K562 (cell line): ENCODE data around the gene LSR. TPM values are rescaled to one million over a fixed set of nuclear protein-coding genes. Genes with fewer than 3 reads are reported as not detected.
A peak's percentile ranks its signal among the peaks of the same experiment; 100 is the strongest.

Experiments
- KHSRP ChIP-seq: fragments of 450-650 bp; IDR thresholded peaks from 2 replicates; pipeline ENCODE4 v1.6.1; 2017
- KLF13 ChIP-seq: fragments of 450-650 bp; IDR thresholded peaks from 2 replicates; pipeline ENCODE4 v1.6.1; 2016; ENCODE audit warnings: missing genetic modification characterization, low read depth, mild to moderate bottlenecking, missing compliant biosample characterization, moderate library complexity, borderline replicate concordance
- L3MBTL2 ChIP-seq: fragments of 450-650 bp; IDR thresholded peaks from 2 replicates; pipeline ENCODE4 v1.6.1; 2016; ENCODE audit warnings: mild to moderate bottlenecking, moderate library complexity
- PHF21A ChIP-seq: fragments of 450-650 bp; IDR thresholded peaks from 2 replicates; pipeline ENCODE4 v1.6.1; 2017; ENCODE audit warnings: low read depth, borderline replicate concordance
- POLR2H ChIP-seq: IDR thresholded peaks from 2 replicates; pipeline ENCODE4 v1.6.1; 2016; ENCODE audit warnings: missing genetic modification characterization, low read depth, mild to moderate bottlenecking, control low read depth, missing compliant biosample characterization, moderate library complexity
- SIN3A ChIP-seq, 2 experiments: fragments of 150-350 bp in 1 of 2; IDR thresholded peaks; 2 replicates each; pipeline ENCODE4 v1.6.1; 2011 to 2016; ENCODE audit warnings: borderline replicate concordance in 2 of 2, low read depth in 2 of 2, low read length in 2 of 2, mild to moderate bottlenecking in 2 of 2, moderate library complexity in 2 of 2; ENCODE audit not compliant: control insufficient read depth in 1 of 2
- SP1 ChIP-seq: sonication (generic); formaldehyde crosslinking; IDR thresholded peaks from 2 replicates; pipeline ENCODE4 v1.8.1; 2022; ENCODE audit warnings: mild to moderate bottlenecking, missing genetic modification reagents
- SREBF2 ChIP-seq: sonication (generic); formaldehyde crosslinking; IDR thresholded peaks from 2 replicates; pipeline ENCODE4 v1.4.0; 2020; ENCODE audit warnings: mild to moderate bottlenecking, missing genetic modification reagents
- U2AF1 ChIP-seq: fragments of 200-400 bp; formaldehyde crosslinking; optimal IDR thresholded peaks from 2 replicates; pipeline ENCODE3; 2017; ENCODE audit warnings: mild to moderate bottlenecking, low read depth, low read length, moderate library complexity
- ZNF124 ChIP-seq: sonication (generic); formaldehyde crosslinking; IDR thresholded peaks from 2 replicates; pipeline ENCODE4 v1.8.1; 2022; ENCODE audit warnings: missing genetic modification reagents
- ZNF347 ChIP-seq: fragments of 450-650 bp; formaldehyde crosslinking; IDR thresholded peaks from 2 replicates; pipeline ENCODE4 v1.4.0; 2020; ENCODE audit warnings: low read depth, mild to moderate bottlenecking, moderate library complexity
- ZNF444 ChIP-seq: fragments of 250-450 bp; sonication (Bioruptor Pico); IDR thresholded peaks from 2 replicates; pipeline ENCODE4 v1.4.0; 2020; ENCODE audit warnings: mild to moderate bottlenecking, moderate library complexity
- polyA plus RNA-seq, 8 experiments: library from polyadenylated mRNA; depleted of rRNA in 4 of 8; stranded (reverse) in 5 of 8; unstranded in 3 of 8; fragments of >200 nt; fragmentation: Nextera tagmentation in 2 of 8; fragmentation: Illumina TruSeq in 1 of 8; extraction: Ambion mirVana in 2 of 8; extraction: Trizol in 1 of 8; gene quantifications; 2 replicates each; pipeline versions ENCODE4 v1.2.1 to v1.2.3, GENCODE V29; 2011 to 2014; ENCODE audit warnings: inconsistent platforms in 1 of 8, missing spikeins in 1 of 8
- total RNA-seq, 7 experiments: library from RNA; depleted of rRNA in 6 of 7; stranded (reverse); fragments of >200 nt in 6 of 7; fragmentation: Illumina TruSeq in 2 of 7; extraction: Trizol in 2 of 7; gene quantifications; 2 replicates each; pipeline versions ENCODE4 v1.2.1 to v1.2.3, GENCODE V29; 2011 to 2021; ENCODE audit warnings: low replicate concordance in 1 of 7
- TF ChIP-seq, protein P1 (sequence below): fragments of 250-450 bp; sonication (Bioruptor Pico); IDR thresholded peaks from 2 replicates; pipeline ENCODE4 v1.4.0; 2020; ENCODE audit warnings: mild to moderate bottlenecking, moderate library complexity, borderline replicate concordance
- TF ChIP-seq, protein P2 (sequence below): fragments of 450-650 bp; IDR thresholded peaks from 2 replicates; pipeline ENCODE4 v1.6.1; 2017; ENCODE audit warnings: antibody characterized with exemption, mild to moderate bottlenecking
- TF ChIP-seq, protein P3 (sequence below): sonication (generic); formaldehyde crosslinking; IDR thresholded peaks from 2 replicates; pipeline ENCODE4 v1.8.1; 2023; ENCODE audit warnings: mild to moderate bottlenecking, missing genetic modification reagents
- TF ChIP-seq, protein P4 (sequence below): sonication (generic); formaldehyde crosslinking; IDR thresholded peaks from 2 replicates; pipeline ENCODE4 v1.8.0; 2022; ENCODE audit warnings: missing genetic modification reagents, mild to moderate bottlenecking, borderline replicate concordance

Gene LSR
- total and polyA plus RNA-seq, 9 of the 15 experiments (the other 6 are each of a cell fraction or from before 2014, with no cell fraction given), result 0.44 to 87.9 (median 28.0) TPM

DNA sequence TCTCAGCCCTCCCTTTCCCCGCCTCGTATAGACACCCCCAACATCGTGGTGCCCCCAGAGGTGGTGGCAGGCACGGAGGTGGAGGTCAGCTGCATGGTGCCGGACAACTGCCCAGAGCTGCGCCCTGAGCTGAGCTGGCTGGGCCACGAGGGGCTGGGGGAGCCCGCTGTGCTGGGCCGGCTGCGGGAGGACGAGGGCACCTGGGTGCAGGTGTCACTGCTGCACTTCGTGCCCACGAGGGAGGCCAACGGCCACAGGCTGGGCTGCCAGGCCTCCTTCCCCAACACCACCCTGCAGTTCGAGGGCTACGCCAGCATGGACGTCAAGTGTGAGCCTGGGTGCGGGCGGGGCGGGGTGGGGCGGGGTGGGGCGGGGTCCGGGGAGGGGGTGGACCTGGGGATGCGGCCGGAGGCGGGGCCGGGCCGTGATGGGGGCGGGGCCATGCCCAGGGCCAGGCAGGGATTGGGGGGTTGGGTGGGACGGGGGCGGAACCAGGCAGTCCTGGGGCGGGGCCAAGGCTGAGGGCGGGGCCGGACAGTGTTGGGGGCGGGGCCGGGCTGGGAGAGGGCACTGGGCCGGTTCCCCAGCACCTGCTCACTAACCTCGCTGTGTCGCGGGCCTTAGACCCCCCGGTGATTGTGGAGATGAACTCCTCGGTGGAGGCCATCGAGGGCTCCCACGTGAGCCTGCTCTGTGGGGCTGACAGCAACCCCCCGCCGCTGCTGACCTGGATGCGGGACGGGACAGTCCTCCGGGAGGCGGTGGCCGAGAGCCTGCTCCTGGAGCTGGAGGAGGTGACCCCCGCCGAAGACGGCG lies 50.9 kb downstream of the LSR start (continued):
- TF ChIP-seq, protein P1, sequence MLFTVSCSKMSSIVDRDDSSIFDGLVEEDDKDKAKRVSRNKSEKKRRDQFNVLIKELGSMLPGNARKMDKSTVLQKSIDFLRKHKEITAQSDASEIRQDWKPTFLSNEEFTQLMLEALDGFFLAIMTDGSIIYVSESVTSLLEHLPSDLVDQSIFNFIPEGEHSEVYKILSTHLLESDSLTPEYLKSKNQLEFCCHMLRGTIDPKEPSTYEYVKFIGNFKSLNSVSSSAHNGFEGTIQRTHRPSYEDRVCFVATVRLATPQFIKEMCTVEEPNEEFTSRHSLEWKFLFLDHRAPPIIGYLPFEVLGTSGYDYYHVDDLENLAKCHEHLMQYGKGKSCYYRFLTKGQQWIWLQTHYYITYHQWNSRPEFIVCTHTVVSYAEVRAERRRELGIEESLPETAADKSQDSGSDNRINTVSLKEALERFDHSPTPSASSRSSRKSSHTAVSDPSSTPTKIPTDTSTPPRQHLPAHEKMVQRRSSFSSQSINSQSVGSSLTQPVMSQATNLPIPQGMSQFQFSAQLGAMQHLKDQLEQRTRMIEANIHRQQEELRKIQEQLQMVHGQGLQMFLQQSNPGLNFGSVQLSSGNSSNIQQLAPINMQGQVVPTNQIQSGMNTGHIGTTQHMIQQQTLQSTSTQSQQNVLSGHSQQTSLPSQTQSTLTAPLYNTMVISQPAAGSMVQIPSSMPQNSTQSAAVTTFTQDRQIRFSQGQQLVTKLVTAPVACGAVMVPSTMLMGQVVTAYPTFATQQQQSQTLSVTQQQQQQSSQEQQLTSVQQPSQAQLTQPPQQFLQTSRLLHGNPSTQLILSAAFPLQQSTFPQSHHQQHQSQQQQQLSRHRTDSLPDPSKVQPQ (CRISPR knock-in tag), result no peak
- TF ChIP-seq, protein P2, sequence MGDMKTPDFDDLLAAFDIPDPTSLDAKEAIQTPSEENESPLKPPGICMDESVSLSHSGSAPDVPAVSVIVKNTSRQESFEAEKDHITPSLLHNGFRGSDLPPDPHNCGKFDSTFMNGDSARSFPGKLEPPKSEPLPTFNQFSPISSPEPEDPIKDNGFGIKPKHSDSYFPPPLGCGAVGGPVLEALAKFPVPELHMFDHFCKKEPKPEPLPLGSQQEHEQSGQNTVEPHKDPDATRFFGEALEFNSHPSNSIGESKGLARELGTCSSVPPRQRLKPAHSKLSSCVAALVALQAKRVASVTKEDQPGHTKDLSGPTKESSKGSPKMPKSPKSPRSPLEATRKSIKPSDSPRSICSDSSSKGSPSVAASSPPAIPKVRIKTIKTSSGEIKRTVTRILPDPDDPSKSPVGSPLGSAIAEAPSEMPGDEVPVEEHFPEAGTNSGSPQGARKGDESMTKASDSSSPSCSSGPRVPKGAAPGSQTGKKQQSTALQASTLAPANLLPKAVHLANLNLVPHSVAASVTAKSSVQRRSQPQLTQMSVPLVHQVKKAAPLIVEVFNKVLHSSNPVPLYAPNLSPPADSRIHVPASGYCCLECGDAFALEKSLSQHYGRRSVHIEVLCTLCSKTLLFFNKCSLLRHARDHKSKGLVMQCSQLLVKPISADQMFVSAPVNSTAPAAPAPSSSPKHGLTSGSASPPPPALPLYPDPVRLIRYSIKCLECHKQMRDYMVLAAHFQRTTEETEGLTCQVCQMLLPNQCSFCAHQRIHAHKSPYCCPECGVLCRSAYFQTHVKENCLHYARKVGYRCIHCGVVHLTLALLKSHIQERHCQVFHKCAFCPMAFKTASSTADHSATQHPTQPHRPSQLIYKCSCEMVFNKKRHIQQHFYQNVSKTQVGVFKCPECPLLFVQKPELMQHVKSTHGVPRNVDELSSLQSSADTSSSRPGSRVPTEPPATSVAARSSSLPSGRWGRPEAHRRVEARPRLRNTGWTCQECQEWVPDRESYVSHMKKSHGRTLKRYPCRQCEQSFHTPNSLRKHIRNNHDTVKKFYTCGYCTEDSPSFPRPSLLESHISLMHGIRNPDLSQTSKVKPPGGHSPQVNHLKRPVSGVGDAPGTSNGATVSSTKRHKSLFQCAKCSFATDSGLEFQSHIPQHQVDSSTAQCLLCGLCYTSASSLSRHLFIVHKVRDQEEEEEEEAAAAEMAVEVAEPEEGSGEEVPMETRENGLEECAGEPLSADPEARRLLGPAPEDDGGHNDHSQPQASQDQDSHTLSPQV, result peak; percentile 71; the same call in 1 of the 2 replicates
- TF ChIP-seq ZNF444 (no peak), SIN3A (IDR thresholded peaks at IDR 0.05; ENCODE audit: borderline replicate concordance in 2 of 2, control insufficient read depth in 1 of 2, low read depth in 2 of 2, low read length in 2 of 2) (no peak), U2AF1 (no peak), SREBF2 (no peak), ZNF347 (CRISPR knock-in tag) (no peak), L3MBTL2 (peak; percentile 48; the same call in 1 of the 2 replicates), KHSRP (no peak), POLR2H (tag) (no peak), ZNF124 (CRISPR knock-in tag) (no peak), KLF13 (tag) (no peak), SP1 (CRISPR knock-in tag) (peak; percentile 59; the same call in 1 of the 2 replicates), PHF21A (no peak)
- TF ChIP-seq, protein P3, sequence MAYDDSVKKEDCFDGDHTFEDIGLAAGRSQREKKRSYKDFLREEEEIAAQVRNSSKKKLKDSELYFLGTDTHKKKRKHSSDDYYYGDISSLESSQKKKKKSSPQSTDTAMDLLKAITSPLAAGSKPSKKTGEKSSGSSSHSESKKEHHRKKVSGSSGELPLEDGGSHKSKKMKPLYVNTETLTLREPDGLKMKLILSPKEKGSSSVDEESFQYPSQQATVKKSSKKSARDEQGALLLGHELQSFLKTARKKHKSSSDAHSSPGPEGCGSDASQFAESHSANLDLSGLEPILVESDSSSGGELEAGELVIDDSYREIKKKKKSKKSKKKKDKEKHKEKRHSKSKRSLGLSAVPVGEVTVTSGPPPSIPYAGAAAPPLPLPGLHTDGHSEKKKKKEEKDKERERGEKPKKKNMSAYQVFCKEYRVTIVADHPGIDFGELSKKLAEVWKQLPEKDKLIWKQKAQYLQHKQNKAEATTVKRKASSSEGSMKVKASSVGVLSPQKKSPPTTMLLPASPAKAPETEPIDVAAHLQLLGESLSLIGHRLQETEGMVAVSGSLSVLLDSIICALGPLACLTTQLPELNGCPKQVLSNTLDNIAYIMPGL (CRISPR knock-in tag), result no peak
- TF ChIP-seq, protein P4, sequence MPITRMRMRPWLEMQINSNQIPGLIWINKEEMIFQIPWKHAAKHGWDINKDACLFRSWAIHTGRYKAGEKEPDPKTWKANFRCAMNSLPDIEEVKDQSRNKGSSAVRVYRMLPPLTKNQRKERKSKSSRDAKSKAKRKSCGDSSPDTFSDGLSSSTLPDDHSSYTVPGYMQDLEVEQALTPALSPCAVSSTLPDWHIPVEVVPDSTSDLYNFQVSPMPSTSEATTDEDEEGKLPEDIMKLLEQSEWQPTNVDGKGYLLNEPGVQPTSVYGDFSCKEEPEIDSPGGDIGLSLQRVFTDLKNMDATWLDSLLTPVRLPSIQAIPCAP (CRISPR knock-in tag), result no peak
